Muscle layer of duodenum (tissue), 2 donors: Measurements from ENCODE around the gene ARHGDIB.

Experiments
- H3K27ac ChIP-seq: one replicate; pipeline ENCODE4 v1.7.0; 2013; ENCODE audit warnings: mild to moderate bottlenecking, low read length
- H3K27me3 ChIP-seq: one replicate; pipeline ENCODE4 v1.7.0; 2013; ENCODE audit warnings: low read depth, mild to moderate bottlenecking, control low read depth, low read length
- H3K36me3 ChIP-seq, 2 donors: one replicate each; pipeline ENCODE4 v1.7.0; 2013; ENCODE audit warnings: low read length in 2 of 2, control low read depth in 1 of 2, mild to moderate bottlenecking in 1 of 2; ENCODE audit not compliant: insufficient read depth in 2 of 2, control insufficient read depth in 1 of 2
- H3K4me1 ChIP-seq, 2 donors: one replicate each; pipeline ENCODE4 v1.7.0; 2013; ENCODE audit warnings: low read length in 2 of 2, mild to moderate bottlenecking in 2 of 2, control low read depth in 1 of 2, moderate library complexity in 1 of 2; ENCODE audit not compliant: insufficient read depth in 2 of 2, control insufficient read depth in 1 of 2
- H3K4me3 ChIP-seq, 2 donors: one replicate each; pipeline ENCODE4 v1.7.0; 2013; ENCODE audit warnings: low read length in 2 of 2, low read depth in 1 of 2, mild to moderate bottlenecking in 1 of 2
- H3K9me3 ChIP-seq, 2 donors: one replicate each; pipeline ENCODE4 v1.7.0; 2013; ENCODE audit warnings: low read length in 2 of 2, control low read depth in 1 of 2, mild to moderate bottlenecking in 1 of 2; ENCODE audit not compliant: control insufficient read depth in 1 of 2
- donor health status: healthy.

The ARHGDIB gene

DNA sequence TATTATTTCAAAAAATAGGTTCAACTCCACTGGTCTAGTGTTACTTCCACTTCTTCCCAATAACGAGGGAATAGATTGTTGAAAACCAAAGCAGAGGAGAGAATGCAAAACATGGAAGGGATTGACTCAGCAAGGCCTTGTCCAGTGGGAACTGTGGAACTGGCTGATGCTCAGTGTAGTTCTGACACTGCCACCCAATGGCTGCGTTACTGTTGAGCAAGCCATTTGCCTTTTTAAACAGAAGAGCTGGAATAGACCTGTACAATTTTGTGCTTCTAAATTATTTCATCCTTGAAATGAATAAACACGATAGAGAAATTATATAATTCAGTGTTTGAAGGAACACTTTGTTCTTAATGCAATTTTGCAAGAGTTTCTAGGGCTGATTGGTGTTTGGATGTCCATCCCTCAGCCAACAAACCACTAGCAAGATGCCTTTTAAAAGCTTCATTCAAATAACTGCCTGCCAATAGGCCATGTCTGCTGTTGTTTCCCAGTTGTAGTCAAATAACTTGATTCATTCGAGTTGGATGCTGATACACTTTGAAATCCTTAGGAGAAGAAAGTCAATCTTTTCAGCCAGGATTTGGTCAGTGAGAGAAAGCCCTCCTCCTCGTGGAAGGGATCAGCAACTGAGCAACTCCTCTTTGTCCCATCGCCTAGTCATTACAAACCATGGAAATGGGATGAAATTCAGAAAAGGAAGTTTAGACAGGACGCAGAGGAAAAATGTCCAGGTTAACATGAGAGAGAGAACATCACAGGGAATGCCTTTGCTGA lies 68.5 kb downstream of the ARHGDIB start:
- H3K9me3 ChIP-seq, result no peaks in the 10 kb centered on the region
- no peaks in the 10 kb centered on the region for H3K36me3 ChIP-seq
- peak overlapping the region; percentile 73 for H3K27ac ChIP-seq
- H3K4me3 ChIP-seq, result no peak overlapping the region
- peaks cover 0 to 9% of the 10 kb centered on the region in 2 donors for H3K4me1 ChIP-seq
- H3K27me3 ChIP-seq, result no peaks in the 10 kb centered on the region
